Smooth muscle cell (in vitro differentiated cells): Measurements from ENCODE around the gene NGLY1. TPM values are rescaled to one million over a fixed set of nuclear protein-coding genes. Genes with fewer than 3 reads are reported as not detected.

Experiments used
- DNase-seq: peaks from one replicate; lab custom pipeline; 2025; ENCODE audit not compliant: unreplicated experiment; lab: John Stamatoyannopoulos, UW
- H2AFZ ChIP-seq: fragments of 200-600 bp; sonication (generic); 2 replicates; pipeline ENCODE4 v1.6.0; 2016; ENCODE audit warnings: antibody characterized with exemption, low read depth, mild to moderate bottlenecking
- H3F3A ChIP-seq: fragments of 200-600 bp; sonication (generic); 2 replicates; pipeline ENCODE4 v1.6.0; 2017; ENCODE audit warnings: antibody characterized with exemption, low read depth
- H3K27ac ChIP-seq: fragments of 200-600 bp; sonication (generic); 2 replicates; pipeline ENCODE4 v1.5.1; 2016; ENCODE audit warnings: low read depth, mild to moderate bottlenecking
- H3K27me3 ChIP-seq: fragments of 200-600 bp; sonication (generic); 2 replicates; pipeline ENCODE4 v1.6.1; 2016; ENCODE audit warnings: low read depth, mild to moderate bottlenecking
- H3K36me3 ChIP-seq: fragments of 200-600 bp; sonication (generic); 2 replicates; pipeline ENCODE4 v1.5.1; 2016; ENCODE audit warnings: low read depth
- H3K4me1 ChIP-seq: fragments of 200-600 bp; sonication (generic); 2 replicates; pipeline ENCODE4 v1.5.1; 2016; ENCODE audit warnings: low read depth
- H3K4me2 ChIP-seq: fragments of 200-600 bp; sonication (generic); 2 replicates; pipeline ENCODE4 v1.6.0; 2016; ENCODE audit warnings: mild to moderate bottlenecking
- H3K4me3 ChIP-seq: fragments of 200-600 bp; sonication (generic); 2 replicates; pipeline ENCODE4 v1.5.1; 2016; ENCODE audit warnings: mild to moderate bottlenecking
- H3K79me2 ChIP-seq: fragments of 200-600 bp; sonication (generic); 2 replicates; pipeline ENCODE4 v1.6.0; 2016; ENCODE audit warnings: low read depth, mild to moderate bottlenecking
- H3K9ac ChIP-seq: fragments of 200-600 bp; sonication (generic); 2 replicates; pipeline ENCODE4 v1.6.0; 2016; ENCODE audit warnings: low read depth
- H3K9me3 ChIP-seq: fragments of 200-600 bp; sonication (generic); replicated peaks from 2 replicates; pipeline ENCODE4 v1.5.1; 2016; ENCODE audit warnings: low read depth
- H4K20me1 ChIP-seq: fragments of 200-600 bp; sonication (generic); 2 replicates; pipeline ENCODE4 v1.6.0; 2016; ENCODE audit warnings: low read depth
- WGBS: methylation state at CpG from one replicate; pipeline ENCODE4 v1.1.7; 2016; ENCODE audit warnings: low lambda C conversion rate; 5-methylcytosine and 5-hydroxymethylcytosine counted together
- polyA plus RNA-seq: library from polyadenylated mRNA; unstranded; fragments of >200 nt; fragmentation: Nextera tagmentation; extraction: Ambion mirVana; gene quantifications from 2 replicates; pipeline ENCODE4 v1.2.1, GENCODE V29; 2016
- total RNA-seq: library from RNA; depleted of rRNA; stranded (reverse); fragments of >200 nt; gene quantifications from 2 replicates; pipeline ENCODE4 v1.2.3, GENCODE V29; 2014
- TF ChIP-seq, protein P1 (sequence below): fragments of 200-600 bp; sonication (generic); IDR thresholded peaks from 2 replicates; pipeline ENCODE4 v1.5.1; 2017; ENCODE audit warnings: borderline replicate concordance, mild to moderate bottlenecking, antibody characterized with exemption; ENCODE audit not compliant: insufficient read depth, poor library complexity, severe bottlenecking

NGLY1 gene
- total and polyA plus RNA-seq, 2 experiments from 2014 or later: 29.0 to 35.8 TPM

DNA sequence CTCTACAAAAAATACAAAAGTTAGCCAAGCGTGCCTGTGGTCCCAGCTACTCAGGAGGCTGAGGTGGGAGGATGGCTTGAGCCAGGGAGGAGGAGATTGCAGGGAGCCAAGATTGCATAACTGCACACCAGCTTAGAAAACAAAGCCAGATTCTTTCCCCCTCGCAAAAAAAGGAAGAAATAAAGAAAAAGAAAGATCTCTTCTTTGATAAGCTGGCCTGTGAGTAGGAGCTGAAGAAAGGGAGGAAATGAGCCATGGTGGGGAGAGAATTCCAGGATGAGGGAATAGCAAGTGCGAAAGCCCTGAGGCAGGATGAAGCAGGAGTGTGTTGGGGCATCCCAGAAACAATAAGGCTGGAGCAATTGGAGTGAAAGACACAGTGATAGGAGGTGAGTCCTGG lies 94.0 kb downstream of the NGLY1 start:
- no peak for DNase-seq
- H4K20me1 ChIP-seq: no peaks in the 10 kb centered on the region
- no peaks in the 10 kb centered on the region for H3K9me3 ChIP-seq
- no peaks in the 10 kb centered on the region for H3F3A ChIP-seq
- no peak overlapping the region for H3K4me2 ChIP-seq
- H3K27me3 ChIP-seq: no peaks in the 10 kb centered on the region
- no peak overlapping the region for H3K27ac ChIP-seq
- H3K36me3 ChIP-seq: no peaks in the 10 kb centered on the region
- no peaks in the 10 kb centered on the region for H3K79me2 ChIP-seq
- H3K4me3 ChIP-seq: no peak overlapping the region
- WGBS: 83% methylated on average over 3 of the region's 3 CpGs
- no peaks in the 10 kb centered on the region for H3K4me1 ChIP-seq
- no peak overlapping the region for H2AFZ ChIP-seq
- TF ChIP-seq, protein P1, sequence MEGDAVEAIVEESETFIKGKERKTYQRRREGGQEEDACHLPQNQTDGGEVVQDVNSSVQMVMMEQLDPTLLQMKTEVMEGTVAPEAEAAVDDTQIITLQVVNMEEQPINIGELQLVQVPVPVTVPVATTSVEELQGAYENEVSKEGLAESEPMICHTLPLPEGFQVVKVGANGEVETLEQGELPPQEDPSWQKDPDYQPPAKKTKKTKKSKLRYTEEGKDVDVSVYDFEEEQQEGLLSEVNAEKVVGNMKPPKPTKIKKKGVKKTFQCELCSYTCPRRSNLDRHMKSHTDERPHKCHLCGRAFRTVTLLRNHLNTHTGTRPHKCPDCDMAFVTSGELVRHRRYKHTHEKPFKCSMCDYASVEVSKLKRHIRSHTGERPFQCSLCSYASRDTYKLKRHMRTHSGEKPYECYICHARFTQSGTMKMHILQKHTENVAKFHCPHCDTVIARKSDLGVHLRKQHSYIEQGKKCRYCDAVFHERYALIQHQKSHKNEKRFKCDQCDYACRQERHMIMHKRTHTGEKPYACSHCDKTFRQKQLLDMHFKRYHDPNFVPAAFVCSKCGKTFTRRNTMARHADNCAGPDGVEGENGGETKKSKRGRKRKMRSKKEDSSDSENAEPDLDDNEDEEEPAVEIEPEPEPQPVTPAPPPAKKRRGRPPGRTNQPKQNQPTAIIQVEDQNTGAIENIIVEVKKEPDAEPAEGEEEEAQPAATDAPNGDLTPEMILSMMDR: no peak
- no peak overlapping the region for H3K9ac ChIP-seq

DNA sequence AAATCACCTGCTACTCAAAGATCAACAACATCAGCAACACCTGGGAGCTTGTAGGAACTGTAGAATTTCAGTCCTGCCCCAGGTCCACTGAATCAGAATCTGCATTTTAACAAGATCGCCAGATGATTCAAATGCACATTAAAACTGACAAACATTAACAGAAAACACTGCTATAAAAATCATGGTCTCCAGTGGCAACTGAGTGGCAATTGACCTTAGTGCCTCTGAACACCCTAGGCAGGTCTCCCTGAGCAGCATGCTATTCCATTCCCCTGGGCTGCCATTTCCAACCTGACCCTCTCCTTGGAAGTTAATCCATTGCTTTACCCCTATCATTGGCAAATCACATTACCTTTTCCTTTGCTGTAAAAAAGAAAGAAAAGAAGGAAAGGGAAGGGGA lies 95.5 kb downstream of the NGLY1 start:
- Histone ChIP-seq H3K4me2 (no peak overlapping the region), H3K4me3 (no peak overlapping the region), H4K20me1 (no peaks in the 10 kb centered on the region), H3K36me3 (no peaks in the 10 kb centered on the region), H3K27ac (no peak overlapping the region), H3K9me3 (no peaks in the 10 kb centered on the region), H3K9ac (no peak overlapping the region), H3F3A (no peaks in the 10 kb centered on the region), H3K27me3 (no peaks in the 10 kb centered on the region), H3K79me2 (no peaks in the 10 kb centered on the region), H3K4me1 (no peaks in the 10 kb centered on the region), H2AFZ (no peak overlapping the region)
- 97% methylated on average over 1 of the region's 1 CpG for WGBS
- TF ChIP-seq, protein P1: no peak
- DNase-seq: no peak

DNA sequence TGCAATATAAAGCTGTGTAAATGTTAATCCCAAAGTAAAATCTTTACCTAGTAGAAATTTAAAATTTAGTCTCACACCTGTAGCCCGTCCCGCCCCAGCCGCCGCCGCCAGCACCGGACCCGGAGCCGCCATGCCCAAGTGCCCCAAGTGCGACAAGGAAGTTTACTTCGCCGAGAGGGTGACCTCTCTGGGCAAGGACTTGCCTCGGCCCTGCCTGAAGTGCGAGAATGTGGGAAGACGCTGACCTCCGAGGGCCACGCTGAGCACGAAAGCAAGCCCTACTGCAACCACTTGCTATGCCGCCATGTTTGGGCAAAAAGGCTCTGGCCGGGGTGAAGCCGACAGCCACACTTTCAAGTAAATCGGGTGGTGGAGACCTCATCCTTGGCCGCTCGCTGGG lies 96.5 kb downstream of the NGLY1 start:
- H3K27ac ChIP-seq: no peak overlapping the region
- H3F3A ChIP-seq: no peaks in the 10 kb centered on the region
- TF ChIP-seq, protein P1: no peak
- no peaks in the 10 kb centered on the region for H3K4me1 ChIP-seq
- DNase-seq: no peak
- no peaks in the 10 kb centered on the region for H3K79me2 ChIP-seq
- H4K20me1 ChIP-seq: no peaks in the 10 kb centered on the region
- H3K9ac ChIP-seq: no peak overlapping the region
- no peak overlapping the region for H3K4me2 ChIP-seq
- 96% methylated on average over 23 of the region's 23 CpGs for WGBS
- H3K36me3 ChIP-seq: no peaks in the 10 kb centered on the region
- H2AFZ ChIP-seq: no peak overlapping the region
- H3K9me3 ChIP-seq: no peaks in the 10 kb centered on the region
- H3K27me3 ChIP-seq: no peaks in the 10 kb centered on the region
- H3K4me3 ChIP-seq: no peak overlapping the region

DNA sequence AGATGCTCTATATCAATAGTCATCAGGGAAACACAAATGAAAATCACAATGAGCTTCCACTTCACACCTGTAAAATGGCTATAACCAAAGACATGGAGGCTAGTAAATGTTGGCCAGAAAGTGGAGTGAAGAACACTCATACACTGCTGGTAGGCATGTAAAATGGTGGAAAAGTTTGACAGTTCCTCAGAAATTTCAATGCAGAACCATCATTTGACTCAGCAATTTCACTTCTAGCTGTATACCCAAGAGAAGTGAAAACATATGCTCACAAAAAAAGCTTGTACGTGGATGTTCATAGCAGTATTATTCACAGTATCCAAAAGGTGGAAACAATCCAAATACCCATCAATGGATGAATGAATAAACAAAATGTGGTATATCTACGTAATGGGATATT lies 99.4 kb downstream of the NGLY1 start:
- H3K4me1 ChIP-seq: no peaks in the 10 kb centered on the region
- no peaks in the 10 kb centered on the region for H3K36me3 ChIP-seq
- H3F3A ChIP-seq: no peaks in the 10 kb centered on the region
- TF ChIP-seq, protein P1: no peak
- H3K27ac ChIP-seq: no peak overlapping the region
- H3K9ac ChIP-seq: no peak overlapping the region
- H3K4me3 ChIP-seq: no peak overlapping the region
- H3K27me3 ChIP-seq: no peaks in the 10 kb centered on the region
- no peak overlapping the region for H2AFZ ChIP-seq
- no peaks in the 10 kb centered on the region for H3K79me2 ChIP-seq
- WGBS: 88% methylated on average over 2 of the region's 2 CpGs
- H3K4me2 ChIP-seq: no peak overlapping the region
- no peaks in the 10 kb centered on the region for H4K20me1 ChIP-seq
- DNase-seq: no peak
- no peaks in the 10 kb centered on the region for H3K9me3 ChIP-seq
